ENCODE results near the gene PRKAA1.
"Not testable (repeated sequence)": the region's sequence is repeated elsewhere in the genome, so short reads cannot be mapped to it uniquely, and the experiment has no call there.

PRKAA1 gene

GRCh38 chr5:40720069-40720468, 78.1 kb downstream of the PRKAA1 start:
- DNase-seq = no peak

DNA sequence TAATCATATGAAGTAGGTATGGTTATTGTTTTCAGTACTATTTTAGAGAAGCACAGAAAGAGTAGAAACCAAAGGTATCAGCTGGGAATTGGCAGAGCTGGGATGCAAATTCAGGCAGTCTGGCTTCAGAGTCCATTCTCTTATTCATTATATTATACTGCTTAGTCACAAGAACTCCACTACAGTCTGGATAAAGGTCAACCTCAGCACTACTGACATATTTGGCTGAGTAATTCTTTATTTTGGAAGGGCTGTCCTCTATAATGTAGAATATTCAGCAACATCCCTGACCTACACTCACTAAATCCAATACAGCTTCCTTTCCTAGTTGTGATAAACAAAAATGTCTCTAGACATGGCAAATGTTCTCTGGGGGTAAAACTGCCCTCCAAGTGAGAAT, 80.9 kb downstream of the PRKAA1 start:
- DNase-seq = no peak

DNA sequence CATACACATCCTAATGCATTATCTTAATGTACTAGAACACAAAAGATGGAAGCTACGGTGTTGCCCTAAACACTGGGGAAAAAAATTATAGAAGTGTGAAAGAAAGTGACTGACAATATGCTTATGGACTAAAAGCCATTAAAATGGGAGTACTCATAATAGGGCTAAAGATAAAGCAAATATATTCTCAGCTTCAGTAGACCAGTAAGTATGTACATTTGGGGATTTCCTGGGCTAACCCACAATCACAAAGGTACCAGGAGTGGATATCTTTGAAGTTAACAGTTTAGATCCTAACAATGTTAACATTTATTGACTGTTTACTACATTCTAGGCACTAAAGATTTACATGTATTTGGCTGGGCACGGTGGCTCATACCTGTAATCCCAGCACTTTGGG, 81.6 kb downstream of the PRKAA1 start:
- DNase-seq = no peak

GRCh38 chr5:40716000-40716399, 82.2 kb downstream of the PRKAA1 start:
- no peak for DNase-seq

- no peak for DNase-seq
Measured at GRCh38 chr5:40714001-40714400, 84.2 kb downstream of the PRKAA1 start.

GRCh38 chr5:40710575-40710974, 87.6 kb downstream of the PRKAA1 start:
- DNase-seq = not testable (repeated sequence)

Measured in suppressor macrophage treated with lipopolysaccharide for 1 hour (primary cell).